ENCODE results near the gene MKRN2. TPM values are rescaled to one million over a fixed set of nuclear protein-coding genes. Genes with fewer than 3 reads are reported as not detected.
A peak's percentile ranks its signal among the peaks of the same experiment; 100 is the strongest.

The MKRN2 gene
- total RNA-seq, 4 donors from 2014 or later: 17.6 to 59.5 (median 38.1) TPM

GRCh38 chr3:12521010-12521409 lies 35.9 kb upstream of the MKRN2 start:
- Histone ChIP-seq H3K9me3 (no peaks in the 10 kb centered on the region), H3K27me3 (no peaks in the 10 kb centered on the region), H3K27ac (no peak overlapping the region), H3K4me1 (no peaks in the 10 kb centered on the region), H3K36me3 (no peaks in the 10 kb centered on the region), H3K4me3 (no peak overlapping the region)
- TF ChIP-seq CTCF (IDR thresholded peaks at IDR 0.05): no peak
- TF ChIP-seq POLR2A (IDR thresholded peaks at IDR 0.05): no peak
- DNase-seq: no peak
- intact Hi-C loops (cut with DNase I; ENCODE audit: low total_unique reads): no loop called here

- Histone ChIP-seq H3K27me3 (no peaks in the 10 kb centered on the region), H3K36me3 (no peaks in the 10 kb centered on the region), H3K27ac (no peak overlapping the region), H3K4me1 (no peaks in the 10 kb centered on the region), H3K4me3 (no peak overlapping the region), H3K9me3 (no peaks in the 10 kb centered on the region)
- intact Hi-C loops (cut with DNase I; ENCODE audit: low total_unique reads): no loop called here
- no peak for TF ChIP-seq POLR2A (IDR thresholded peaks at IDR 0.05)
- TF ChIP-seq CTCF (IDR thresholded peaks at IDR 0.05): no peak
- DNase-seq: no peak
Observed at GRCh38 chr3:12522721-12523120, 34.2 kb upstream of the MKRN2 start.

- Histone ChIP-seq H3K4me1 (no peaks in the 10 kb centered on the region), H3K4me3 (no peak overlapping the region), H3K27me3 (no peaks in the 10 kb centered on the region), H3K9me3 (no peaks in the 10 kb centered on the region), H3K36me3 (no peaks in the 10 kb centered on the region), H3K27ac (no peak overlapping the region)
- DNase-seq: no peak
- intact Hi-C loops (cut with DNase I; ENCODE audit: low total_unique reads): no loop called here
- TF ChIP-seq POLR2A (IDR thresholded peaks at IDR 0.05) (no peak), CTCF (IDR thresholded peaks at IDR 0.05) (no peak)
Observed at GRCh38 chr3:12527757-12528143, 29.1 kb upstream of the MKRN2 start.

- Histone ChIP-seq H3K9me3 (no peaks in the 10 kb centered on the region), H3K4me1 (no peaks in the 10 kb centered on the region), H3K36me3 (no peaks in the 10 kb centered on the region), H3K27ac (no peak overlapping the region), H3K27me3 (no peaks in the 10 kb centered on the region), H3K4me3 (no peak overlapping the region)
- DNase-seq: no peak
- intact Hi-C loops (cut with DNase I; ENCODE audit: low total_unique reads): no loop called here
- TF ChIP-seq POLR2A (IDR thresholded peaks at IDR 0.05): no peak
- TF ChIP-seq CTCF (IDR thresholded peaks at IDR 0.05): no peak
Observed at GRCh38 chr3:12532182-12532581, 24.7 kb upstream of the MKRN2 start.

GRCh38 chr3:12536423-12536822 lies 20.5 kb upstream of the MKRN2 start:
- H3K27ac ChIP-seq: no peak overlapping the region
- intact Hi-C loops (cut with DNase I; ENCODE audit: low total_unique reads): no loop called here
- H3K27me3 ChIP-seq: no peaks in the 10 kb centered on the region
- DNase-seq: no peak
- H3K4me3 ChIP-seq: no peak overlapping the region
- no peaks in the 10 kb centered on the region for H3K36me3 ChIP-seq
- TF ChIP-seq POLR2A (IDR thresholded peaks at IDR 0.05) (no peak), CTCF (IDR thresholded peaks at IDR 0.05) (peak in 1 of 4 experiments; percentile 14)
- H3K9me3 ChIP-seq: no peaks in the 10 kb centered on the region
- no peaks in the 10 kb centered on the region for H3K4me1 ChIP-seq

All from uterus (tissue), 4 donors.